ENCODE measurements around the gene ZC3H7B.

DNA sequence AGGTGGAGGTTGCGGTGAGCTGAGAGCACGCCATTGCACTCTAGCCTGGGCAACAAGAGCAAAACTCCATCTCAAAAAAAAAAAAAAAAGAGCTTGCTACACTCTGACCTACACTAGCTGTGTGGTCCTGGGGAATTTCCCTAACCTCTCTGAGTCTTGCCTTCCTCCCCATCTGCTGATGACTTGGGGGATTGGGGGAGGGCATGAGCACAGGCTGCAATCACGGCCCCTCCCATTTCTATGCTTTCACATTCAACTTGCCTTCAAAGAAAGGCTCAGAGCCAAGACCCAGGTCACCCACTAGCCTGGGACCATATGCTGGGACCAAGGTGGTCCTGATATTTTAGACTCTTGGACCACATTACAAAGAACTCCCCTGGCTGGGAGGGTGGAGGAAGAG, 40.7 kb downstream of the ZC3H7B start:
- TF ChIP-seq, protein P1, sequence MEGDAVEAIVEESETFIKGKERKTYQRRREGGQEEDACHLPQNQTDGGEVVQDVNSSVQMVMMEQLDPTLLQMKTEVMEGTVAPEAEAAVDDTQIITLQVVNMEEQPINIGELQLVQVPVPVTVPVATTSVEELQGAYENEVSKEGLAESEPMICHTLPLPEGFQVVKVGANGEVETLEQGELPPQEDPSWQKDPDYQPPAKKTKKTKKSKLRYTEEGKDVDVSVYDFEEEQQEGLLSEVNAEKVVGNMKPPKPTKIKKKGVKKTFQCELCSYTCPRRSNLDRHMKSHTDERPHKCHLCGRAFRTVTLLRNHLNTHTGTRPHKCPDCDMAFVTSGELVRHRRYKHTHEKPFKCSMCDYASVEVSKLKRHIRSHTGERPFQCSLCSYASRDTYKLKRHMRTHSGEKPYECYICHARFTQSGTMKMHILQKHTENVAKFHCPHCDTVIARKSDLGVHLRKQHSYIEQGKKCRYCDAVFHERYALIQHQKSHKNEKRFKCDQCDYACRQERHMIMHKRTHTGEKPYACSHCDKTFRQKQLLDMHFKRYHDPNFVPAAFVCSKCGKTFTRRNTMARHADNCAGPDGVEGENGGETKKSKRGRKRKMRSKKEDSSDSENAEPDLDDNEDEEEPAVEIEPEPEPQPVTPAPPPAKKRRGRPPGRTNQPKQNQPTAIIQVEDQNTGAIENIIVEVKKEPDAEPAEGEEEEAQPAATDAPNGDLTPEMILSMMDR (IDR thresholded peaks at IDR 0.05; ENCODE audit: low read depth, low read length) = no peak
- TF ChIP-seq POLR2A (IDR thresholded peaks at IDR 0.05; ENCODE audit: extremely low read depth, insufficient read length) = no peak

Data from NB4 (cell line).